Keratinocyte (primary cell): ENCODE results near the gene COL6A5.

ENCODE experiments used
- EZH2 ChIP-seq: IDR thresholded peaks from one replicate; pipeline ENCODE4 v1.6.1; 2012; ENCODE audit warnings: inconsistent platforms, mild to moderate bottlenecking, low read length, moderate library complexity
- TF ChIP-seq, protein P1 (sequence below), 3 experiments: IDR thresholded peaks in 1 of 3; conservative IDR thresholded peaks in 1 of 3; optimal IDR thresholded peaks in 1 of 3; 2 replicates in 2 of 3; 3 replicates in 1 of 3; pipeline versions ENCODE3 to v1.5.1; 2011; ENCODE audit warnings: low read length in 3 of 3, mild to moderate bottlenecking in 3 of 3, moderate library complexity in 2 of 3, control low read depth in 1 of 3, inconsistent platforms in 1 of 3; ENCODE audit not compliant: insufficient read depth in 2 of 3; ENCODE audit errors: extremely low read depth in 1 of 3

DNA sequence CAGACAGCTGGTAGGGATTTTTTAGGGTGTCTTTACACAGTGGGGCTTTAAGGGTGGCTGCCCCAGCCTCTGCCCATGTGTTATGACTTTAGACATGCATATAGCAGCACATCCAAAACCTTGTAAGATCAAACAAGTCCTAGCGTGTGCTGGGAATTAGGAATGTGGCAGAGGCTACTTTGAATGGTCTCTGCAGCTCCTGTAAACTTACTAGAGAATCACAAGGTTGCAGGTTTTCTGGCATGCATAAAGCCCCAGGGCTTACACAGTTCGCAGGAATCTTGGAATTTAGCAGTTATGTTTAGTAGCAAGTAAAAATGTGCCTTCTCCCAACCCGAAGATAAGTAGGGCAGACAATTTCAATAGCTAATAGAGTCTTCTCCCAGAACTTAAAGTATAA, 124.7 kb downstream of the COL6A5 start:
- TF ChIP-seq, protein P1, sequence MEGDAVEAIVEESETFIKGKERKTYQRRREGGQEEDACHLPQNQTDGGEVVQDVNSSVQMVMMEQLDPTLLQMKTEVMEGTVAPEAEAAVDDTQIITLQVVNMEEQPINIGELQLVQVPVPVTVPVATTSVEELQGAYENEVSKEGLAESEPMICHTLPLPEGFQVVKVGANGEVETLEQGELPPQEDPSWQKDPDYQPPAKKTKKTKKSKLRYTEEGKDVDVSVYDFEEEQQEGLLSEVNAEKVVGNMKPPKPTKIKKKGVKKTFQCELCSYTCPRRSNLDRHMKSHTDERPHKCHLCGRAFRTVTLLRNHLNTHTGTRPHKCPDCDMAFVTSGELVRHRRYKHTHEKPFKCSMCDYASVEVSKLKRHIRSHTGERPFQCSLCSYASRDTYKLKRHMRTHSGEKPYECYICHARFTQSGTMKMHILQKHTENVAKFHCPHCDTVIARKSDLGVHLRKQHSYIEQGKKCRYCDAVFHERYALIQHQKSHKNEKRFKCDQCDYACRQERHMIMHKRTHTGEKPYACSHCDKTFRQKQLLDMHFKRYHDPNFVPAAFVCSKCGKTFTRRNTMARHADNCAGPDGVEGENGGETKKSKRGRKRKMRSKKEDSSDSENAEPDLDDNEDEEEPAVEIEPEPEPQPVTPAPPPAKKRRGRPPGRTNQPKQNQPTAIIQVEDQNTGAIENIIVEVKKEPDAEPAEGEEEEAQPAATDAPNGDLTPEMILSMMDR (optimal IDR thresholded peaks at IDR 0.05 in 1 of 3, IDR thresholded peaks at IDR 0.05 in 1 of 3, conservative IDR thresholded peaks at IDR 0.05 in 1 of 3; ENCODE audit: extremely low read depth in 1 of 3, insufficient read depth in 2 of 3, low read length in 3 of 3): no peak
- TF ChIP-seq EZH2: no peak
